Keratinocyte (primary cell): ENCODE measurements around the gene ALPK1. TPM values are rescaled to one million over a fixed set of nuclear protein-coding genes. Genes with fewer than 3 reads are reported as not detected.
"Not testable (repeated sequence)": the region's sequence is repeated elsewhere in the genome, so short reads cannot be mapped to it uniquely, and the experiment has no call there.

ENCODE experiments used
- DNase-seq: peaks from one replicate; pipeline ENCODE4 v3.0.0-alpha.2; 2011; ENCODE audit warnings: low read depth, missing footprints, low spot score
- FAIRE-seq: peaks from 2 replicates; lab custom pipeline; 2011; peaks lifted over from hg19 to GRCh38; lab: Jason Lieb, UNC
- H2AFZ ChIP-seq: 2 replicates; pipeline ENCODE4 v1.6.0; 2012; ENCODE audit warnings: low read length, control low read depth, inconsistent platforms; ENCODE audit not compliant: control insufficient read depth
- H3K27ac ChIP-seq: 2 replicates; pipeline ENCODE4 v1.5.1; 2011; ENCODE audit warnings: low read length; ENCODE audit not compliant: control insufficient read depth, insufficient read depth
- H3K27me3 ChIP-seq: 3 replicates; pipeline ENCODE4 v1.6.0; 2011; ENCODE audit warnings: low read length; ENCODE audit not compliant: control insufficient read depth, insufficient read depth; ENCODE audit errors: extremely low read depth
- H3K36me3 ChIP-seq, 2 experiments: 2 replicates in 1 of 2; 3 replicates in 1 of 2; pipeline ENCODE4 v1.5.1; 2011; ENCODE audit warnings: low read length in 2 of 2, mild to moderate bottlenecking in 1 of 2; ENCODE audit not compliant: control insufficient read depth in 2 of 2, insufficient read depth in 2 of 2; ENCODE audit errors: extremely low read depth in 1 of 2
- H3K4me1 ChIP-seq: 3 replicates; pipeline ENCODE4 v1.5.1; 2011; ENCODE audit warnings: low read length; ENCODE audit not compliant: control insufficient read depth, insufficient read depth; ENCODE audit errors: extremely low read depth
- H3K4me2 ChIP-seq: 3 replicates; pipeline ENCODE4 v1.6.0; 2011; ENCODE audit warnings: low read depth, low read length; ENCODE audit not compliant: control insufficient read depth, insufficient read depth; ENCODE audit errors: extremely low read depth
- H3K4me3 ChIP-seq, 3 experiments: fragments of 200-600 bp in 1 of 3; sonication (generic) in 1 of 3; 2 replicates in 2 of 3; 3 replicates in 1 of 3; pipeline ENCODE4 v1.5.1; 2011 to 2016; ENCODE audit warnings: low read length in 3 of 3, mild to moderate bottlenecking in 3 of 3, control low read depth in 2 of 3, inconsistent platforms in 1 of 3, low read depth in 1 of 3, mixed read lengths in 1 of 3, mixed run types in 1 of 3, moderate library complexity in 1 of 3; ENCODE audit not compliant: control insufficient read depth in 2 of 3, insufficient read depth in 2 of 3; ENCODE audit errors: extremely low read depth in 1 of 3
- H3K79me2 ChIP-seq: 2 replicates; pipeline ENCODE4 v1.6.0; 2012; ENCODE audit warnings: low read length; ENCODE audit not compliant: control insufficient read depth, insufficient read depth
- H3K9ac ChIP-seq: 3 replicates; pipeline ENCODE4 v1.6.0; 2011; ENCODE audit warnings: low read length; ENCODE audit not compliant: control insufficient read depth, insufficient read depth; ENCODE audit errors: extremely low read depth
- H3K9me1 ChIP-seq: 3 replicates; pipeline ENCODE4 v1.6.0; 2011; ENCODE audit warnings: low read length; ENCODE audit not compliant: control insufficient read depth, insufficient read depth; ENCODE audit errors: extremely low read depth
- H3K9me3 ChIP-seq: 2 replicates; pipeline ENCODE4 v1.5.1; 2012; ENCODE audit warnings: low read depth, low read length; ENCODE audit not compliant: control insufficient read depth
- H4K20me1 ChIP-seq: 3 replicates; pipeline ENCODE4 v1.6.0; 2011; ENCODE audit warnings: low read length; ENCODE audit not compliant: control insufficient read depth, insufficient read depth; ENCODE audit errors: extremely low read depth
- EZH2 ChIP-seq: IDR thresholded peaks from one replicate; pipeline ENCODE4 v1.6.1; 2012; ENCODE audit warnings: inconsistent platforms, mild to moderate bottlenecking, low read length, moderate library complexity
- dilution Hi-C: fragments of 300-500 bp; cut with MboI; formaldehyde crosslinking; loops from one replicate; pipeline ENCODE4 v1.7.0; 2020; ENCODE audit warnings: low sequenced_read_pairs; ENCODE audit not compliant: extremely low pct_ligation_motif_present
- polyA plus RNA-seq, 5 experiments: library from polyadenylated mRNA; depleted of rRNA in 3 of 5; stranded (reverse) in 3 of 5; stranded (forward) in 1 of 5; unstranded in 1 of 5; fragments of >200 nt; gene quantifications; 1 replicate in 1 of 5; 2 replicates in 3 of 5; 3 replicates in 1 of 5; pipeline versions ENCODE4 v1.2.1 to v1.2.3, GENCODE V29; 2011 to 2012; ENCODE audit warnings: missing spikeins in 2 of 5, low read depth in 1 of 5, low replicate concordance in 1 of 5
- TF ChIP-seq, protein P1 (sequence below), 3 experiments: IDR thresholded peaks in 1 of 3; conservative IDR thresholded peaks in 1 of 3; optimal IDR thresholded peaks in 1 of 3; 2 replicates in 2 of 3; 3 replicates in 1 of 3; pipeline versions ENCODE3 to v1.5.1; 2011; ENCODE audit warnings: low read length in 3 of 3, mild to moderate bottlenecking in 3 of 3, moderate library complexity in 2 of 3, control low read depth in 1 of 3, inconsistent platforms in 1 of 3; ENCODE audit not compliant: insufficient read depth in 2 of 3; ENCODE audit errors: extremely low read depth in 1 of 3

Gene ALPK1
- polyA plus RNA-seq, 1 donor (not counting 4 experiments of a cell fraction or from before 2014, with no cell fraction given) = 5.5 TPM

DNA sequence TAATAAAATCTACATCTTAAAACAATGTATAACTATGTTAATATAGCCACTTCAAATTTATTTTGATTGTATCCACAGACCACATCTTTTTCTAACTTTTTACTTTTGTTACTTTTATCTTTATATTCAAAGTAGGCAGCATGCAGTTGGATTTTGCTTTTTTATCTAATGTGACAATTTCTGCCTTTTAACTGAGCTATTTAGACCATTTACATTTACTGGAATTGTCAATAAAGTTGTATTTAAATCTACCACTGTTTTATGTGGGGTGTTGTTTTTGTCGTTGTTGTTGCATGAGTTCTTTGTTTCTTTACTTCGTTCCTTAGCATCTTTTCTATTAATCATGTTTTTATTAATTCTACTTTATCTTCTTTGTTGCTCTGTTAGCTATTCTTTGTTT lies 176.8 kb downstream of the ALPK1 start:
- Histone ChIP-seq H3K27me3 (no peaks in the 10 kb centered on the region), H3K4me1 (no peaks in the 10 kb centered on the region), H4K20me1 (no peaks in the 10 kb centered on the region), H3K4me2 (no peak overlapping the region), H3K9me1 (no peaks in the 10 kb centered on the region), H3K9me3 (no peaks in the 10 kb centered on the region), H3K4me3 (no peak overlapping the region), H2AFZ (no peak overlapping the region), H3K27ac (no peak overlapping the region), H3K9ac (no peak overlapping the region), H3K79me2 (no peaks in the 10 kb centered on the region), H3K36me3 (no peaks in the 10 kb centered on the region)
- TF ChIP-seq, protein P1, sequence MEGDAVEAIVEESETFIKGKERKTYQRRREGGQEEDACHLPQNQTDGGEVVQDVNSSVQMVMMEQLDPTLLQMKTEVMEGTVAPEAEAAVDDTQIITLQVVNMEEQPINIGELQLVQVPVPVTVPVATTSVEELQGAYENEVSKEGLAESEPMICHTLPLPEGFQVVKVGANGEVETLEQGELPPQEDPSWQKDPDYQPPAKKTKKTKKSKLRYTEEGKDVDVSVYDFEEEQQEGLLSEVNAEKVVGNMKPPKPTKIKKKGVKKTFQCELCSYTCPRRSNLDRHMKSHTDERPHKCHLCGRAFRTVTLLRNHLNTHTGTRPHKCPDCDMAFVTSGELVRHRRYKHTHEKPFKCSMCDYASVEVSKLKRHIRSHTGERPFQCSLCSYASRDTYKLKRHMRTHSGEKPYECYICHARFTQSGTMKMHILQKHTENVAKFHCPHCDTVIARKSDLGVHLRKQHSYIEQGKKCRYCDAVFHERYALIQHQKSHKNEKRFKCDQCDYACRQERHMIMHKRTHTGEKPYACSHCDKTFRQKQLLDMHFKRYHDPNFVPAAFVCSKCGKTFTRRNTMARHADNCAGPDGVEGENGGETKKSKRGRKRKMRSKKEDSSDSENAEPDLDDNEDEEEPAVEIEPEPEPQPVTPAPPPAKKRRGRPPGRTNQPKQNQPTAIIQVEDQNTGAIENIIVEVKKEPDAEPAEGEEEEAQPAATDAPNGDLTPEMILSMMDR (optimal IDR thresholded peaks at IDR 0.05 in 1 of 3, IDR thresholded peaks at IDR 0.05 in 1 of 3, conservative IDR thresholded peaks at IDR 0.05 in 1 of 3; ENCODE audit: extremely low read depth in 1 of 3, insufficient read depth in 2 of 3, low read length in 3 of 3) = no peak
- no peak for TF ChIP-seq EZH2
- FAIRE-seq (no peak), DNase-seq (no peak)
- dilution Hi-C loops = no loop called here

DNA sequence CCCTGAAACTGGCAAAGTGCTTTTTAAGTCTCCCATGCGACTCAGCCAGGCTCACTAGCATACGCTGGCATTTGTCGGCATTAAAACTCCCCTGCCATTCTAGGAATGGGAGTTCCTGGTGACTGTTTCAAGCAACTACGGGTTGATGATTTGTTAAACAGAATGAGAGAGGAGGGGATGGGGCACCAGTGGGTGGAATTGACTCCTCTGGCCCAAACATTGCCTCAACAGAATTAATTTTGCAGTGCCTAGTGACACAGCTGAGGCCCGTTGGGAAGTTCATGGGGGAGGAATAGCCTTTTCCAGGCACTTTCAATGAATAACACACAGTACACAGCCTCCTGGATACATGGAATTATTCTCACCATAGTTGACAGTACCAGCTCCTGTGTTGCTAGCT lies 188.8 kb downstream of the ALPK1 start:
- H3K9me3 ChIP-seq = no peaks in the 10 kb centered on the region
- H2AFZ ChIP-seq = no peak overlapping the region
- no peaks in the 10 kb centered on the region for H4K20me1 ChIP-seq
- H3K9ac ChIP-seq = no peak overlapping the region
- dilution Hi-C loops = no loop called here
- no peak for FAIRE-seq
- no peaks in the 10 kb centered on the region for H3K4me1 ChIP-seq
- TF ChIP-seq EZH2 = no peak
- TF ChIP-seq, protein P1 (optimal IDR thresholded peaks at IDR 0.05 in 1 of 3, IDR thresholded peaks at IDR 0.05 in 1 of 3, conservative IDR thresholded peaks at IDR 0.05 in 1 of 3; ENCODE audit: extremely low read depth in 1 of 3, insufficient read depth in 2 of 3, low read length in 3 of 3) = no peak
- H3K27ac ChIP-seq = no peak overlapping the region
- no peaks in the 10 kb centered on the region for H3K9me1 ChIP-seq
- H3K36me3 ChIP-seq = no peaks in the 10 kb centered on the region
- H3K27me3 ChIP-seq = no peaks in the 10 kb centered on the region
- no peak for DNase-seq
- H3K4me2 ChIP-seq = no peak overlapping the region
- no peaks in the 10 kb centered on the region for H3K79me2 ChIP-seq
- no peak overlapping the region for H3K4me3 ChIP-seq

- dilution Hi-C loops, H3K9me1 ChIP-seq, H3K36me3 ChIP-seq, FAIRE-seq, H2AFZ ChIP-seq, H3K9ac ChIP-seq, H3K9me3 ChIP-seq, H4K20me1 ChIP-seq, H3K27ac ChIP-seq, H3K79me2 ChIP-seq, H3K4me2 ChIP-seq, H3K27me3 ChIP-seq, H3K4me3 ChIP-seq, H3K4me1 ChIP-seq, DNase-seq: not testable (repeated sequence)
These were observed 193.6 kb downstream of the ALPK1 start for GRCh38 chr4:112490808-112491207.
